Measurements from ENCODE around the gene MTX1.

MTX1 gene

DNA sequence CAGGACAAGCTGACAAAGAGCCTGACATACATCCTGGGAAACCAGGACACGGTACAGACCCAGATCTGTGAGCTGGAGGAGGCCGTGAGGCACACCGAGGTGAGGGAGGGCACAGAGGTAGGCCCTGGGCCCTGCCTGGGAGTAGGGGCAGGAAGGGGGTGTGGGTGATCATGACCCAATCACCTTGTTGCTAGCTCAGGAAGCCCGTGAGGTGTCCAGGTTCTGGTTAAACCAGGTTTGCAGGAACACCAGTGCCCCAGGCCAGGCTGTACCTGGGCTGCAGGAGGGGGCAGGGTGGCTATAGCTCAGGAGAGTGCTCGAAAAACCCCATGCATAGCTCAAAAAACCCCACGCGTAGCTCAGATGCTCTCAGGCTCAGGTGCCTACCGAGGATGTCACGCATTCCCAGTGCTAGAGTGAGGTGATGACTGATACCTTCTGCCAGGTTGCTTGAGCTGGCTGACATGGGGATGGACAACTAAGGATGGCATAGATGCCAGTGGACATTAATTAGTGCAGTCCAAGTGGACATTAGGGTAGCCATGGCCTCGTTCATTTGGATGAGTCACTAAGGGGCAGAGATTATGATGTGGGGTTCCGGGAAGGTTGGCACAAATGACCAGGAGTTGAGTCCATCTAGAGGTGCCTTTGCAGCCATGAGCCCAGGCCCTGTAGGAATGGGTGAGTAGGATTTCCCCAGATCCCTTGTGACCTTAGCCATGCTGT, 31.1 kb upstream of the MTX1 start:
- peak; percentile 40 for DNase-seq (ENCODE audit: low spot score)
- TF ChIP-seq, protein P1, sequence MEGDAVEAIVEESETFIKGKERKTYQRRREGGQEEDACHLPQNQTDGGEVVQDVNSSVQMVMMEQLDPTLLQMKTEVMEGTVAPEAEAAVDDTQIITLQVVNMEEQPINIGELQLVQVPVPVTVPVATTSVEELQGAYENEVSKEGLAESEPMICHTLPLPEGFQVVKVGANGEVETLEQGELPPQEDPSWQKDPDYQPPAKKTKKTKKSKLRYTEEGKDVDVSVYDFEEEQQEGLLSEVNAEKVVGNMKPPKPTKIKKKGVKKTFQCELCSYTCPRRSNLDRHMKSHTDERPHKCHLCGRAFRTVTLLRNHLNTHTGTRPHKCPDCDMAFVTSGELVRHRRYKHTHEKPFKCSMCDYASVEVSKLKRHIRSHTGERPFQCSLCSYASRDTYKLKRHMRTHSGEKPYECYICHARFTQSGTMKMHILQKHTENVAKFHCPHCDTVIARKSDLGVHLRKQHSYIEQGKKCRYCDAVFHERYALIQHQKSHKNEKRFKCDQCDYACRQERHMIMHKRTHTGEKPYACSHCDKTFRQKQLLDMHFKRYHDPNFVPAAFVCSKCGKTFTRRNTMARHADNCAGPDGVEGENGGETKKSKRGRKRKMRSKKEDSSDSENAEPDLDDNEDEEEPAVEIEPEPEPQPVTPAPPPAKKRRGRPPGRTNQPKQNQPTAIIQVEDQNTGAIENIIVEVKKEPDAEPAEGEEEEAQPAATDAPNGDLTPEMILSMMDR (IDR thresholded peaks at IDR 0.05; ENCODE audit: extremely low read depth, missing control alignments): no peak

DNA sequence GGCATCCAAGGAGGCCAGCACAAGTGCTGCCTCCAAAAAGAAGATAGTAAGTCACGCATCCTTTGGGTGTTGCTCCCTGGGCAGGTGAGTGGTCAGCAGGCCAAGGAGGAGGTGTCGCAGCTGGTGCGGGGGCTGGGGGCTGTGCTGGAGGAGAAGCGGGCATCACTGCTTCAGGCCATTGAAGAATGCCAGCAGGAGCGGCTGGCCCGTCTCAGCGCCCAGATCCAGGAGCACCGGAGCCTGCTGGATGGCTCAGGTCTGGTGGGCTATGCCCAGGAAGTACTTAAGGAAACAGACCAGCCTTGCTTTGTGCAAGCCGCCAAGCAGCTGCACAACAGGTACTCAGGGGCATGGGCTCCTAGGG, 30.6 kb upstream of the MTX1 start:
- TF ChIP-seq, protein P1 (IDR thresholded peaks at IDR 0.05; ENCODE audit: extremely low read depth, missing control alignments): no peak
- peak; percentile 23 for DNase-seq (ENCODE audit: low spot score)

DNA sequence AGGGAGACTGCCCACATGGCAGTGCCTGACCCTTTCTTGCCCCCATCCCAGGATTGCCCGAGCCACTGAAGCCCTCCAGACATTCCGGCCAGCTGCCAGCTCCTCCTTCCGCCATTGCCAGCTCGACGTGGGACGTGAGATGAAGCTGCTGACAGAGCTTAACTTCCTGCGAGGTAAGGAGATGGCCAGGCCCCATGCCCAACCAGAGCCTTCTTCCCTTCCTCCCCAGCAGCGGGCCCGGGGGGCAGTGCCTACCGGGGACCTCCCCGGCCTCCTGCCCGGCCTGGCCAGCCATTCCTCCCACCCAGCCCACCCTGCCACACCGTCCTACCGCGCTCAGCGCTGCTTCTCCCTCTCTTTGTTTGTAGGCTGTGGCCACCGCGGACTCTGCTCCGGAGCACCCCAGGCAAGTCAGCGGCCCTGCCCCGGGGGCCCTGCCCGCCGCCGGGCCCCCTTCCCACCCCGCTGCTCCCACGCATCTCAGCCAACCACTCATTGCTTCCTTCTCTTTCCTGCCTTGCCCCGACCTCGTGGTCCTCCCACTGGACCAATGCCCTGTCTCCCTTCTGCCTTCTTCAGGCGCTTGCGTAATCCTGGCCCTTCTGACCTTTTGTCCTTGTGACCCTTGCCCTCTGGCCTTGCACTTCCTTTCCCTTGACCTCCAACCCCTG, 29.9 kb upstream of the MTX1 start:
- TF ChIP-seq, protein P1 (IDR thresholded peaks at IDR 0.05; ENCODE audit: extremely low read depth, missing control alignments): no peak
- DNase-seq (ENCODE audit: low spot score): peak; percentile 26

DNA sequence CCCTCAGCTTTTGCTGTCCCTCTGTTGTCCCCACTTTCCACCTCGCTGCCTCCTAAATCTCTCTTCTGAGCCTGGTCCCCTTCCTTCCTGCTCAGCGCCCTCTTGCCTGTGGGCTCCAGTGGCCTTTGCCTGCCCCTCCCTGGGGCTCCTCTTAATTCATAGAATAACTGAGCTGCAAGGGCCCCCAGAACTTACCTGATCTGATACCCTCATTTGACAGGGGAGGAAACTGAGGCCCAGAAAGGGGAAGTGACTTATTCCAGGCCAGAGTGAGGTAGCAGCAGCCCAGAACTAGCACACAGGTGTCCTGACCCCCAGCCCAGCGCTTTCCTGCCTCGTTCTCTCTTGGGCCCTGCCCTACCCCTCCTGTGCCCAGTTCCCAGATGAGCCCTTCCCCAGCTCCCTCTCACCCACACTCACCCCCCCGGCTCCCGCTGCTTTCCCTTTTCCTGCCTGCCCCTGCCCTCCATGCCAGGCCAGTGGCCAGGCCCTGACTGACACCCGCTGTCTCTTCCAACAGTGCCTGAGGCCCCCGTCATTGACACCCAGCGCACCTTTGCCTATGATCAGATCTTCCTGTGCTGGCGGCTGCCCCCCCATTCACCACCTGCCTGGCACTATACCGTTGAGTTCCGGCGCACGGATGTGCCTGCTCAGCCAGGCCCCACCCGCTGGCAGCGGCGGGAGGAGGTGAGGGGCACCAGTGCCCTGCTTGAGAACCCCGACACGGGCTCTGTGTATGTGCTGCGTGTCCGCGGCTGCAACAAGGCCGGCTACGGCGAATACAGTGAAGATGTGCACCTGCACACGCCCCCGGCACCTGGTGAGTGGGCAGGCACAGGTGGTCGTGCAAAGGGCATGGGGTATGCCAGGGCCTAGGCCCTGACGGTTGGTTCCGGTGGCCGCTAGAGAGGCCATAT, 29.1 kb upstream of the MTX1 start:
- TF ChIP-seq, protein P1 (IDR thresholded peaks at IDR 0.05; ENCODE audit: extremely low read depth, missing control alignments): no peak
- DNase-seq (ENCODE audit: low spot score): no peak

DNA sequence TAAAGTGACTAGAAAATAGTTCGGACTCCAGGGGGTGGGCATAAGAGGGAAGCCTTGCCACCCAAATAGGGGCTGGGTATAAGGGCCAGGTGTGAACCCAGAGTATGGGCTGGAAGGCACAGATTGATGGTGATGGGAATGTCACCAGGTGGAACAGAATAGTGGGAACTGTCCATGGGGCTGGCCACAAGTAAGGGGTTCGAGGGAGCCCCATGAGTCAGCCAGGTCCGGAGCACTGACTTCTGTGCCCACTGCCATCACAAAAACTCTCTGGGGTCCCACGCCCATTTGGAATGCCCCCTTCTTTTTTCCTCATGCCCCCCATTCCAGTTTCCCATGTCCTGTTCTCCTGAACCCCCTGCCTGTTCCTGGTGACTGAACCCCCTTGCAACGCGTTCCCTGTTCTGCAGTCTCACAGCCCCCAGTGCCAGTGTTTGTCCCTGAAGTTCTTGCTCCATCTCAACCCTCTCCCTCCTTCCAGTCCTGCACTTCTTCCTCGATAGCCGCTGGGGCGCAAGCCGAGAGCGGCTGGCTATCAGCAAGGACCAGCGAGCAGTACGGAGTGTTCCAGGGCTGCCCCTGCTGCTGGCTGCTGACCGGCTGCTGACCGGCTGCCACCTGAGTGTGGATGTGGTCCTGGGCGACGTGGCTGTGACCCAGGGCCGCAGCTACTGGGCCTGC, 27.0 kb upstream of the MTX1 start:
- DNase-seq (ENCODE audit: low spot score): no peak
- TF ChIP-seq, protein P1 (IDR thresholded peaks at IDR 0.05; ENCODE audit: extremely low read depth, missing control alignments): no peak

DNA sequence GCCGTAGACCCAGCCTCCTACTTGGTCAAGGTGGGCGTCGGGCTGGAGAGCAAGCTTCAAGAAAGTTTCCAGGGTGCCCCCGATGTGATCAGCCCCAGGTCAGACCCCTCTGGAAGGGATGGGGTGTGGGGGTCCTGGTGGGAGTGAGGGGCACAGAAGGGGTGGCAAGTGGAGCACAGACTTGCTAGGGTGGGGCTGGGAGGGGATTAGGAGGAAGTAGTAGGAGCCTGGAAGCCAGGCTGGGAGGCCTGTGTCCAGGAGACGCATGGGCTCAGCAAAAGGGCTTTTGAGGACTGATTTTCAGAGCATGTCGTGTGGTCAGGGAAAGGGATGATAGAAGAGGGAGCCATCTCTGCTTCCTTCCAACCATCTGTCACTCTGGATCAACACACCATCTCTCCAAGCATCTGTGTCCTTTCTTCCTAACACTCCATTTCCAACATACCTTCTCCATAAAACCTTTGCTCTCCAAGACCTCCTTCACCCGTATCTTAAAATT, 26.4 kb upstream of the MTX1 start:
- TF ChIP-seq, protein P1 (IDR thresholded peaks at IDR 0.05; ENCODE audit: extremely low read depth, missing control alignments): no peak
- no peak for DNase-seq (ENCODE audit: low spot score)

Measured in GM20000 (cell line).